Fibroblast of upper back skin (primary cell): ENCODE data around the gene MTX3.

Experiments
- DNase-seq: peaks from one replicate; pipeline ENCODE4 v3.0.0-alpha.2; 2013

The MTX3 gene

GRCh38 chr5:79990598-79991507 lies at the start of gene MTX3:
TSS of gene MTX3 (minus strand) at chr5:79991262. CDS start at chr5:79991238, 24 bp downstream.
- DNase-seq, result peak; percentile 87

- no peak for DNase-seq
Observed at GRCh38 chr5:80039650-80040049, 48.6 kb upstream of the MTX3 start.

- DNase-seq, result no peak
Observed at GRCh38 chr5:80037366-80037765, 46.3 kb upstream of the MTX3 start.

GRCh38 chr5:80036615-80037014 lies 45.6 kb upstream of the MTX3 start:
- DNase-seq, result no peak

GRCh38 chr5:80035839-80036238 lies 44.8 kb upstream of the MTX3 start:
- DNase-seq, result no peak

- no peak for DNase-seq
Observed at GRCh38 chr5:80034962-80035821, 44.1 kb upstream of the MTX3 start, which contains the start of gene THBS4. TSS of gene THBS4 (plus strand) at chr5:80035348. CDS start at chr5:80035538, 190 bp downstream.

GRCh38 chr5:80034559-80034958 lies 43.5 kb upstream of the MTX3 start:
- DNase-seq, result no peak

GRCh38 chr5:80033513-80033912 lies 42.5 kb upstream of the MTX3 start:
- no peak for DNase-seq

- no peak for DNase-seq
Observed at GRCh38 chr5:80031109-80031508, 40.0 kb upstream of the MTX3 start.

- DNase-seq, result no peak
Observed at GRCh38 chr5:80026841-80027240, 35.8 kb upstream of the MTX3 start.

- DNase-seq, result no peak
Observed at GRCh38 chr5:80025069-80025468, 34.0 kb upstream of the MTX3 start.

- no peak for DNase-seq
Observed at GRCh38 chr5:80010754-80011392, 19.8 kb upstream of the MTX3 start.

- no peak for DNase-seq
Observed at GRCh38 chr5:80008995-80009765, 18.1 kb upstream of the MTX3 start.

GRCh38 chr5:80002677-80003076 lies 11.6 kb upstream of the MTX3 start:
- no peak for DNase-seq

- no peak for DNase-seq
Observed at GRCh38 chr5:79999722-80000121, 8.7 kb upstream of the MTX3 start.

- DNase-seq, result peak; percentile 30
Observed at GRCh38 chr5:79992891-79993657, 2.0 kb upstream of the MTX3 start.

- DNase-seq, result no peak
Observed at GRCh38 chr5:79990205-79990597, 861 bp downstream of the MTX3 start.

- no peak for DNase-seq
Observed at GRCh38 chr5:79986260-79986659, 4.8 kb downstream of the MTX3 start.

GRCh38 chr5:79985288-79985687 lies 5.8 kb downstream of the MTX3 start:
- no peak for DNase-seq

- no peak for DNase-seq
Observed at GRCh38 chr5:79984363-79984762, 6.7 kb downstream of the MTX3 start.

GRCh38 chr5:79983618-79984017 lies 7.4 kb downstream of the MTX3 start:
- DNase-seq, result no peak

GRCh38 chr5:79982136-79982535 lies 8.9 kb downstream of the MTX3 start:
- DNase-seq, result no peak
